H4 (cell line): Measurements from ENCODE around the gene BLNK. TPM values are rescaled to one million over a fixed set of nuclear protein-coding genes. Genes with fewer than 3 reads are reported as not detected.
"Not testable (repeated sequence)": the region's sequence is repeated elsewhere in the genome, so short reads cannot be mapped to it uniquely, and the experiment has no call there.

Source experiments
- DNase-seq: peaks from one replicate; pipeline ENCODE4 v3.0.0-alpha.2; 2015; ENCODE audit warnings: low spot score
- total RNA-seq: library from RNA; depleted of rRNA; stranded (reverse); fragments of >200 nt; shearing (Covaris generic); gene quantifications from 2 replicates; pipeline ENCODE4 v1.2.3, GENCODE V29; 2014

The BLNK gene
- total RNA-seq, 1 experiment from 2014 or later = 0.10 TPM

DNA sequence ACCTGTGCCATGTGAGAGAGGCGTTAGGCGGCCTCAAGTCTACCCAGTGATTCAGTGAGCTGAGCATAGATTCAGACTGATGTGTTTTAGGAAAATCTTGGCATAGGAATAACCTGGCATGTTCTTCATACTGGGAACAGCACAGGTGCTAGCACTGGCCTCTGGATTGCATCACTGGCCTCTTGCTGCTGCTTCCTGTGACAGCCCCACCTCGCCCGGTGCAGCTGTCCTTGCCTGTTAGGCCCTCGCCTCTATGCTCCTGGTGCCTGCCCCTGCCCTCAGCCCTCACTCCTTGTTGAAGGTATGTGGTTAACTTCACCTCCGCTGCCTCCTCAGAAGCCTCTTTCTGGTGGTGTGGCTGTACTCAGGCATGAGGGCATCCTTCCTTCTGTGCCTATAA is 46.2 kb downstream of the BLNK start:
- no peak for DNase-seq

- no peak for DNase-seq
These were observed 48.5 kb downstream of the BLNK start for GRCh38 chr10:96222908-96223307.

- DNase-seq = no peak
These were observed 48.9 kb downstream of the BLNK start for GRCh38 chr10:96222441-96222840.

DNA sequence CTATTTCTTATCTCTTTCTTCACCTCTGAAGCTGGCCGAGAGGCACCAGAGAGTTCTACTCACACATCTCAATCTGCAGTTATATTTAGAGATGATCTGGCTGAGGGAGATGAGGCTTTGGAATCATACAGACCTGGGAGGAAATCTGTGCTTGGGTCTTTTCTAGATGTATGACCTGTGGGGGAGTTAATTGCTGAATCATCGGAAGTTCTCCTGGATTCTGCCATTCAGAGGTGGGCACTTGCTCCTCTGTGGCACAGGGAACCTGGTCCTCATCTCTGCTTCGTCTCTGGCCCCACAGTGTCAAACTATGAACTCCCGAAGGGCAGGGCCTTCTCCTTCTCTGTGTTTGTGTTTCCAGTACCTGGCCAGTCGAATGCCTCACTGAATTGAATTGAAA is 52.5 kb downstream of the BLNK start:
- DNase-seq = no peak

DNA sequence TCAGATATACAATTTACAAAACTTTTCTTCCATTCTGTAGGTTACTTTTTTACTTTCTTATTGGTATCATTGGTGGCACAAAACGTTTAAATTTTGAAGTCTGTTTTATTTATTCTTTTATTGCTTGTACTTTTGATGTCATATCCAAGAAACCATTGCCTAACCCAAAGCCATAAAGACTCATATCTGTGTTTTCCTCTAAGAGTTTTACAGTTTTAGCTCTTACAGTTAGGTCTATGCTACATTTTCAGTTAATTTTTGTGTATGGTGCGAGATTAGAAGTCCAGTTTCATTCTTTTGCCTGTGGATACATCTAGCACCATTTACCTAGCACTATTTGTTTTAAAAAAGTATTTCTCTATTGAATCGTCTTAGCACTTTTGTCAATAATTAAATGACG is 53.7 kb downstream of the BLNK start:
- DNase-seq = no peak

GRCh38 chr10:96216775-96217174 is 54.6 kb downstream of the BLNK start:
- DNase-seq = no peak

DNA sequence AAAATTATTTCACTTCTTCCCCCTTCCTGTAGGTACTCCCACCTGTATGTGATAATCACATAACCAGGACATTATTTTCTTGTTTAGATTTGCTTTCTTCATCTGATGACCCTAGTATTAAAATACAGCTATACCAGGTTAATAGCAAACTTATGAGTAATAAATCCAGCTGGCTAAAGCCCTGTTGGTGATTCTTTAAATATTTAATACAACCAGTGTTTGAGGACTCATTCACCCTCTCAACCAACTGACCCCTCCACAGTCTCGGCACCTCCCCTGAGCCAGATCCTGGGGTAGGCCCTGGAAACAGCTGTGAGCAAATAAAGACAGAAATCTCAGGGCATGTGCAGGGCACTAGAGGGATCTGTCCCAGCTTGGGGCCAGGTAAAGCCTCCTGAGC is 58.5 kb downstream of the BLNK start:
- DNase-seq = no peak

DNA sequence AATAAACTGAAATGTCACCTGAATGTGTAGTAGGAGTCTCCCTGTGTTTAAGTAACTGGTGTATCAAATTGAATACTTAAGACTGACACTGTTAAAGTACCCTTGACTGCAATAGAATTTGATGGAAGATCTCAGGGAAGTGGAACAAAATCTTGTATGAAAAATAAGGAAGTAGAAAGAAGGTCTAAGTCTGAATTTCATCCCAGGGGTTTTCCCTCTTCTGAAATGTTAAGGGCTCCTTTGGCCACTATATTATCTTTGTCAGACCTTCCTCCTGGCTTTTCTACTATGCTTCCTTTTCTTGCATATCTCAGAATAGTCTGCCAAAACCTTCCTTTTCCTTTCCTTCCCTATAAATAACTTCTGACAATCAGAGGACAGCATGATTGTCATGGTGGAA is 59.6 kb downstream of the BLNK start:
- DNase-seq = no peak

DNA sequence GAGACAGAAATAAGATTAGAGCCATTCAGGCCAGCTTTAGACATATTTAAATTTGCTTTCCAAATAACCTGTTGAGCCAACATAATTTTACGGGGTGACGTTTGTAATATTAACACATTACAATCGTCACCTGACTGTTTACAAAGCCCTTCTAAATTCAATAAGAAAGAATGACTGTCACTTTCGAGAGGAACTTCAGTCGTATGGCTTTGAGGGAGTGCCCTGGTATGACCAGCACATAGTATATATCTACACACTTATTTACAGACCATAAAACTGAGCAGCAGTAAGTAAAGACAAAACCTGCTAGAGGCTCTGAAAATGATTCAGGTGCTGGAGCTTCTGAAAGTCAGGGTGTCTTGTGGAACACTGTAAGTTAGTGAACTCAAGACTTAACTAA is 62.4 kb downstream of the BLNK start:
- no peak for DNase-seq

DNA sequence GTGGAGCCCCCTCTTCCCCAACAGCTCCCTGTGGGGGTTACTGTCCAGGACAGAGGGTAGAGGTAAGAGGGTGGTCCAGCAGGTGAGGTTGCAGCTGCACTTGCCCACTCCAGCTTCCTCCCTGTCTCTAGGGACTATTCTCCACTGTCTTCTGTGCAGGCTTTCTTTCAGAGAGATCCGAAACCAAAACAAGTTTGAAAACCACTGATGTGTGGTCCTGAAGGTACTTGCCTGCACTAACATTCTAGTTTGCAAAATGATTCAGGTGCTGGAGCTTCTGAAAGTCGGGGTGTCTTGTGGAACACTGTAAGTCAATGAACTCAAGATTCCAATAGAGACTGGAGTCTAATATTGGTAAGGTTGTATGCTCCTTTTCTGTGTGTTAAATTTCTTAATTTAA is 63.1 kb downstream of the BLNK start:
- DNase-seq = no peak

GRCh38 chr10:96205580-96205979 is 65.8 kb downstream of the BLNK start:
- no peak for DNase-seq

- DNase-seq = no peak
These were observed 69.8 kb downstream of the BLNK start for GRCh38 chr10:96201525-96201924.

- not testable (repeated sequence) for DNase-seq
These were observed 81.9 kb downstream of the BLNK start for GRCh38 chr10:96189505-96189904.

DNA sequence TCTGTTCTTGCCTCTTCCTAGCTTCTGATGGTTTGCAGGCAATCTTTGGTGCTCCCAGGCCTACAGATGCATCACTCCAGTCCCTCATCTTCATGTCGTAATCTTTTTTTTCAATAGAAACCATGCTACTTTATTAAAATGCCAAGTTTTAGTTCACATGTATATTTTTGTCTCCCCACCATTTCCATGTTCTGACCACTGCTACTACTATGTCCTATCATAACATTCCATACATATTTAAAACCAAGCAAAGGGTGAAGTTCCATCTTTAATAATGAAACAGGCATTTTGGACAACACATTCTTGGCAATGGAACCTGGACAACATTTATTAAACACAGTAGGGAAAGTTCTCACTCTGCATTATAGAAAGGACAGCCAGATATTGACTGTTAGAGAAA is 82.5 kb downstream of the BLNK start:
- no peak for DNase-seq

DNA sequence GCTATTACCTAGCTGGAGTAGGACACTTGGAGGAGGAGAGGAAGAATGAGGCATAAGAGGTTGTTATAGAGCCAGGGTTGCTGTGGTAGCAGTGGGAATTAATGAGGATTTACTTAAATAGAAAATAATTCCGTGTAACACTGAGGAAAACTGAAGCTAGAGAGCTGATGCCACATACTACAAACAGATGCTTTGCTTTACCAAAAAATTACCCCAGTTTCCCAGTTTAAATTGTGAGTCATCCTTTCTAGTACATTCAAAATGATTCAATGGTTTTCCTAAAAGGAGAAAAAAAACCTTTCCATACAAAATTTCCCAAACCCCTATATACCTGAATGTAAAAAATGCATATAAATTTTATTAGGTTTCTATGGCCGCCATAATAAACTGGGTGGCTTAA is 82.9 kb downstream of the BLNK start:
- DNase-seq = no peak

- no peak for DNase-seq
These were observed 94.4 kb downstream of the BLNK start for GRCh38 chr10:96176985-96177384.

DNA sequence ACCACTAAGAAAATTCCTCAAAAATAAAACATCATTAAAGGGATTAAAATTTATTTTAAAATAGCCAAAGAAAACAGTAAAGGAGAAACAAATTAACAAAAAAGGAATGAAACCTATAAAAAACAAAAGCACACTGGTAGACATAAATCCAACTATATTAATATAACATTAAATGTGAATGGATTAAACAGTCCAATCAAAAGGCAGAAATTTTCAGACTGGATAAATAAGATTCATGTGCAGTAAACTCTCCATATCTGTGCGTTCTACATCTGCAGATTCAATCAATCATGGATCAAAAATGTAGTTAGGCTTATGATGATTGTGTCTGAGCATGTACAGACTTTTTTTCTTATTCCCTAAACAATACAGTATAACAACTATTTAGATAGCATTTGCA is 98.7 kb downstream of the BLNK start:
- DNase-seq = no peak

GRCh38 chr10:96170230-96170629 is 101.1 kb downstream of the BLNK start:
- no peak for DNase-seq

GRCh38 chr10:96168546-96168945 is 102.8 kb downstream of the BLNK start:
- DNase-seq = no peak

DNA sequence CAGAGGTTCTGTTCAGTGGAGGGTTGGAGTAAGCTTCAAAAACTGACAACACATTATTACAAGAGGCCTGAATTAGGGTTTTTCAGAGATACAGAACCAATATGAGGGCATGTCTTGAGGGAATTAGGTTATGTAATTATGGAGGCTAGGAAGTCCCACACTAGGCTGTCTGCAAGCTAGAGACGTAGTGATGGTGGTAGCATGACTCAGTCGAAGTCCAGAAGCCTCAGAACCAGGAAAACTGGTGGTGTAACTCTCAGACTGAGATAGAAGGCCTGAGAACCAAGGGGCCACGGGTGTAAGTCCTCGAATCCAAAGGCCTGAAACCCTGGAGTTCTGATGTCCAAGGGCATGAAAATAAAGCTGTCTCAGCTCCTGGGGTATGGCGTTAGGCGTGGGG is 105.6 kb downstream of the BLNK start:
- no peak for DNase-seq

GRCh38 chr10:96153070-96153469 is 118.3 kb downstream of the BLNK start:
- no peak for DNase-seq

- DNase-seq = no peak
These were observed 118.9 kb downstream of the BLNK start for GRCh38 chr10:96152437-96152836.
